NCI-H526 (cell line): Measurements from ENCODE around the gene SPDYE3.
"Not testable (repeated sequence)": the region's sequence is repeated elsewhere in the genome, so short reads cannot be mapped to it uniquely, and the experiment has no call there.

Source experiments
- DNase-seq, 2 experiments: peaks; one replicate each; lab custom pipeline; 2025; lab: John Stamatoyannopoulos, UW

SPDYE3 gene

DNA sequence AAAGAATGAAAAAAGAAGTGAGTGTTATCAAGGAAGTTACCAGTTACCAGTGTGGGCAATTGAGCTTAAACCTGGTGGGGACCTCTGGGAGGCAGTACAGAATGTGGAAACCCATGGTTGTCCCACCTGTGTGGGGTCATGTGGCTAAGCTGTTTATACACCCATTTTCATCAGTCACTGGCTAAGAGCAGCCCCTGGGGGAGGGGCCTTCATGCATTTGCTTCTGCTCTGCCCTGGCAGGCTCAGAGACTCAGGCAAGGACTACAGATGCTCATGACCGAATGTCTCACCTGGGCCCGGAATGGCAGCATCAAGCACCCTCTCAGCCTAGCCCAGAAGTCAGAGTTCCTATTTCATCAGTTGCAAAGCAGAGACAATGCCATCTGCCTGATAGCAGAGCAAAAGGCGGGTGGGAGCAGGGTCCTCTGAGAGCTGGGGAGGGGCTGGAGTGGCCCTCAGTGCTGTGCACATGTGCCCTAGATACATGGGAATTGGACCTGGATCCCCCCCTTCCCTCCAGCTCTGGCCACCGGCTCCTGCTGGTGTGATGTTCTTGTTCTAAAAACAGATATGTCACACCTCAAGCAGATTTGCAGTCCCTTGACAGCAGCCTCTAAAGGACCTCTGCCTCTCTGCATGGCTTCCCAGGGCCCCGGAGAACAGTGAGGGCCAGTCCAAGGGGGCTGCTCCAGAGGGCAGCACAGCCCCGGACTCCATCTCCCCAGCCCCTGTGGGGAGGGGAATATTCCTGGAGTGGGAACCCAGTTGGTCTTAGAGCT is 20.1 kb upstream of the SPDYE3 start:
- not testable (repeated sequence) for DNase-seq

- DNase-seq, result not testable (repeated sequence)
Observed at GRCh38 chr7:100288258-100288657, 19.2 kb upstream of the SPDYE3 start.

- DNase-seq, result not testable (repeated sequence)
Observed at GRCh38 chr7:100292162-100292561, 15.3 kb upstream of the SPDYE3 start.

DNA sequence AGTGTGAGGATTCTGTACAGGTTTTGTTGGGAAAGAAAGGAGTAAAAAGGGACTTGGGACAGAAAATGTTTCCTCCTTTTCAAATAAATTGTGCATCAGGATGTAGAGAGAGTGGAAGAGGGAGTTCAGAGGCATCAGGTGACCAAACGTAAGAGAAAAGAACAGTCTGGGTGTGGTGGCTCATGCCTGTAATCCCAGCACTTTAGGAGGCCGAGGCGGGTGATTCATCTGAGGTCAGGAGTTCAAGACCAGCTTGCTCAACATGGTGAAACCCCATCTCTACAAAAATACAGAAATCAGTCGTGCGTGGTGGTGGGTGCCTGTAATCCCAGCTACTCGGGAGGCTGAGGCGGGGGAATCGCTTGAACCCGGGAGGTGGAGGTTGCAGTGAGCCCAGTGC is 12.2 kb upstream of the SPDYE3 start:
- not testable (repeated sequence) for DNase-seq

DNA sequence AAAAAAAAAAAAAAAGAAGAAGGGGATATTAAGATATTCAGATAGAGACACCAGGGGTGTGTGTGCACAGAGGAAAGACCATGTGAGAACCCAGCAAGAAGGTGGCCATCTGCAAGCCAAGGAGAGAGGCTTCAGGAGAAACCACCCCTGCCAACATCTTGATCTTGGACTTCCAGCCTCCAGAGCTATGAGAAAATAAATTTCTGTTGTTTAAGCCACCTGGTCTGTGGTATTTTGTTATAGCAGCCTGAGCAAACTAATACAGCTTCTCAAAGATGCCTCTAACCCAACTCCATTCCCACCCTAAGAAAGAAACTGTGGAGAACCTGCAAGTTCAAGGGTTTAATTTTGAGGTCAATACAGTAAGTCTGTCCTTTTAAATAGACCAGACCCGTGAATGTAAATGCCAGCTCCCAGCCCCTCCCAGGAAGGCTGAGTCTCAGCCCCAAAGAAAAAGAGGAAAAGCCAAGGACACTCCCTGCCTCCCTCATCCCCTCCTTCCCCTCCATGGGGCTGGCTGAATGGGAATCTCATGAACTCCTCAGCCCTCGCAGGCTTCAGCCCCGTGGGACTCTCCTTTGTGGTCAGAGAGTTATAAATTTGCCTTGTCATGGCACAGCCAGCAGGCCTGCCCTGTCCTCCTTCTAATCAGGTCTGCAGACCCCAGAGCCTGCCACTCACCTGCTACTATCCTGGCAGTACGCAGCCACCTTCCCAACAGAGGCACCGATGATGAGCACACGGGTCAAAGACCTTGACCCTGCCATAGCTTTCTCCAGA is 9.5 kb upstream of the SPDYE3 start:
- DNase-seq, result peak in 1 of 2 experiments; percentile 4

- not testable (repeated sequence) for DNase-seq
Observed at GRCh38 chr7:100298632-100298895, 8.9 kb upstream of the SPDYE3 start.

GRCh38 chr7:100304526-100304925 is 3.0 kb upstream of the SPDYE3 start:
- DNase-seq, result not testable (repeated sequence)

GRCh38 chr7:100318329-100318728 is 10.8 kb downstream of the SPDYE3 start:
- DNase-seq, result not testable (repeated sequence)

- not testable (repeated sequence) for DNase-seq
Observed at GRCh38 chr7:100321648-100322047, 14.1 kb downstream of the SPDYE3 start.

GRCh38 chr7:100324194-100324593 is 16.7 kb downstream of the SPDYE3 start:
- not testable (repeated sequence) for DNase-seq

GRCh38 chr7:100325671-100326070 is 18.2 kb downstream of the SPDYE3 start:
- DNase-seq, result not testable (repeated sequence)

DNA sequence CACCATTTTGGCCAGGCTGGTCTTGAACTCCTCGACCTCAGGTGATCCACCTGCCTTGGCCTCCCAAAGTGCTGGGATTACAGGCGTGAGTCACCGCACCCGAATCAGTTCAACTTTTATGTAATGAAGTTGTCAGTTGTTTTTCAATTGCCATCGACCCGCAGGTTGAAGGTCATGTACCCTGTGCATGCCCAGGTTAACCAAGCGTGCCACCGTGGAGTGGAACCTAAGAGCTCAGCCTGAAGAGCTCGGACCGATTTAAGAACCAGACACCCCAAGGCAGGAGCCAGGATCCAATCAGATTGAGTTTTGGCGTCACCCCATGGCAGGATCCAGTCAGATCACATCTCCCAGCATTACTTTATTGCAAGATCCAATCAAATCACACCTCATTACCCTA is 19.4 kb downstream of the SPDYE3 start:
- DNase-seq, result not testable (repeated sequence)

GRCh38 chr7:100335566-100336466 is 28.3 kb downstream of the SPDYE3 start:
- peak; percentile 96 to 97 for DNase-seq

DNA sequence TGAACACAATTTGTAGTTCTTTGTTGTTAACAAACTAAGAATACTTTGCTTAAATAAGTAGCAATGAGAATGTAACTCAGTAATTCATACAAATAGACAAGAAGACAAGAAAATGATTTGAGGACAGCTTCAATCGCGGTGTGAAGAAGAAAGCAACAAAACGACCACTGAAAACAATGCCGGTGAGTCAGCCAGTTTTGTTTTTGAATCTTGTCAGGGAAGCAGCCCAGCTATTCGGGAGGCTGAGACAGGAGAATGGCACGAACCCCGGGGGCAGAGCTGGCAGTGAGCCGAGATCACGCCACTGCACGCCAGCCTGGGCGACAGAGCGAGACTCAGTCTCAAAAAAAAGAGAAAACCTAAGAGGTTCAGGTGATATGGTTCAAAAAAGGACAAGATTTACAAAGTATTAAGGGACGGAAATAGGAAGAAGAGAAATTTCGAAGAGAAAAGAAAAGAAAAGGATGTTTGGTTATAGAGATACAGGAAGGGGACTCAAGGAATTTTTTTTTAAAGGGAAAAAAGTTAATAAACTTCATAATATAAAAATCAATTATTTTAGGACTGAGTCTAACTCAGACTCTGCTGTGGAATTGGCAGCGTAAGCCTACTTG is 30.7 kb downstream of the SPDYE3 start:
- DNase-seq, result not testable (repeated sequence)

- DNase-seq, result not testable (repeated sequence)
Observed at GRCh38 chr7:100341286-100341685, 33.8 kb downstream of the SPDYE3 start.

DNA sequence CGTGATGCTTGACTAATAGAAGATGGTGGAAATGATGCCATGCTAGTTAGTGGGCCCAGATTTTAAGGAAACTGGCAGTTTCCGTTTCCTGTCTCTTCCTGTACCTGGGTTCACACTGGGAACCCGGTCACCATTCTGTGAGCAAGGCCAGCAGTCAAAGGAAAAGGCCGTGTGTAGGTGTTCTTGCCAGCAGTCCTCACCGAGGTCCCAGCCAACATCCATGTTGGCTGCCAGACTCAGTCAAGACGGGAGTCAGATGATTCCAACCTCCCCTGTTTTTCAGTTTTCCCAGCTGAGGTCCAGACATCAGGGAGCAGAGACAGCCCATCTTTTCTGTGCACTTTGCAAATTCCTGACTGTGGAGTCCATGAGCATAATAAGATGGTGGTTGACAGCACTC is 35.3 kb downstream of the SPDYE3 start:
- no peak for DNase-seq

GRCh38 chr7:100344124-100344559 is 36.6 kb downstream of the SPDYE3 start:
- DNase-seq, result not testable (repeated sequence)

DNA sequence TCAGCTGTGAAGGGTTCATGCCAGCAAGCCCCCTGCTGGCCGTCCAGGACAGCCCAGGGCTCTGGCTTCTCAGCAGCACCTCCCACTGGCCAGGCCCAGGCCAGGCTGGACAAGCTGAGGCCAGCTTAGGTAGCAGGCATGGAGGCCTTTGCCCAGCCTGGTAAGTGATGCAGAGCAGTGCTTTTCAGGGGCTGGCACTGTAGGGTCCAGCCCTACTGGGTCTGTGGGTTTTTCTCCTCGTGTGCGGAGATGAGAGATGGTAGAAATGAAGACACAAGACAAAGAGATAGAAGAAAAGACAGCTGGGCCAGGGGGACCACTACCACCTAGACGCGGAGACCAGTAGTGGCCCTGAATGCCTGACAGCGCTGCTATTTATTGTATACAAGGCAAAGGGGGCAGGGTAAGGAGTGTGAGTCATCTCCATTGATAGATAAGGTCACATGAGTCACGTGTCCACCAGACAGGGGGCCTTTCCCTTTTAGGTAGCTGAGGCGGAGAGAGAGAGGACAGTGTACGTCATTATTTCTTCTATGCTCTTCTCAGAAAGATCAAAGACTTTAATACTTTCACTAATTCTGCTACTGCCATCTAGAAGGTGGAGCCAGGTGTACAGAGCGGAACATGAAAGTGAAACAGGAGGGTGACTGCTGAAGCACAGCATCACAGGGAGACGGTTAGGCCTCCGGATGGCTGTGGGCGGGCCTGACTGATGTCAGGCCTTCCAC is 37.2 kb downstream of the SPDYE3 start:
- DNase-seq, result peak in 1 of 2 experiments; percentile 51

GRCh38 chr7:100345288-100345672 is 37.8 kb downstream of the SPDYE3 start:
- peak; percentile 2 to 75 for DNase-seq

DNA sequence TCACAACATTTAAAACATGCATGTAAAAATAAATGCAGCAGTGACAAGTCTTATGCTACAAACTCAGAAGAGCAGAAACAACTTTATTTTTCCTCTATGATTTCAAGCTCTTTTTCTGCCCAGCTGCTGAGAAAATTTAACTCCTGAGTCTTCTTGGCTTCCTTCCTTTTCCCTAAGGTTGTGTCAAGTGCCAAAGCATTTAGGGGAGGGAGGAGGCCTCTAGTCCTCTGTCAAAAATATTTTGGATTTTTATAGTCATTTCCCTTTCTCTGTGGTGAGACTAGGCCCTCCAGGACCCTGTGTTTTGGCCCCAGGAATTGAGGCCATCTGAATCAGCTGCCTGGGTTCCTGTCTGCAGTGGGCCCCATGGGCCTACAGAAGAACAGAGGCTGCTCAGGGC is 39.4 kb downstream of the SPDYE3 start:
- DNase-seq, result no peak

DNA sequence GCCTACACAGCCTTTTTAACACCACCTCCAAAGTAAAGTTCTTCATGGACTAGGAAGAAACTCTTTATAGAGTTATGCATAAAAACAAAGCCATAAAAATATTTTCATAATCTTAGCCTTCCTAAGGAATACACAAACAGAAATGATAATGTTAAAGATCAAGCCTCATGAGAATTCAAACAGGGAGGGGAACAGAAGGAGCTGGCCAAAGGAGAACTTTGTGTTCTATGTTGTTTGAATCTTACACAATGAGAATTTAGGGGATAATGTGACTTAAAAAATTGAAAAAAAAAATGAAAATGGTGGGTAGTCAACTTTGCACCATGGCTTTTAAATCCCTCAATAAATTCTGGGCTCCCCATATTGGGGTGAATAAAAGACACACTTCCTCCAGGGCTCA is 41.3 kb downstream of the SPDYE3 start:
- no peak for DNase-seq
